Loucy (cell line): Measurements from ENCODE around the gene GRK6.

Experiments used
- CTCF ChIP-seq: fragments of 200-600 bp; sonication (generic); conservative IDR thresholded peaks from 2 replicates; pipeline ENCODE4 v1.5.1; 2014; ENCODE audit warnings: mild to moderate bottlenecking, antibody characterized with exemption, low read length
- EZH2phosphoT487 ChIP-seq: fragments of 200-600 bp; IDR thresholded peaks from 2 replicates; pipeline ENCODE4 v1.6.1; 2018; ENCODE audit warnings: antibody characterized with exemption, mild to moderate bottlenecking, moderate library complexity, borderline replicate concordance

GRCh38 chr5:177430972-177431316 lies 4.5 kb downstream of the GRK6 start:
- TF ChIP-seq CTCF (no peak), EZH2phosphoT487 (no peak)
